ENCODE data around the gene TUBB1. TPM values are rescaled to one million over a fixed set of nuclear protein-coding genes. Genes with fewer than 3 reads are reported as not detected.

Gene TUBB1
- total RNA-seq, 4 donors from 2014 or later, result 0.19 to 0.56 (median 0.36) TPM

GRCh38 chr20:58984691-58985090, 34.5 kb upstream of the TUBB1 start:
- DNase-seq (ENCODE audit: low spot score) (no peak), ATAC-seq (ENCODE audit: low FRiP score) (no peak)
- TF ChIP-seq CTCF (IDR thresholded peaks at IDR 0.05), result no peak

GRCh38 chr20:58985656-58986055, 33.6 kb upstream of the TUBB1 start:
- TF ChIP-seq CTCF (IDR thresholded peaks at IDR 0.05), result no peak
- DNase-seq (ENCODE audit: low spot score) (no peak), ATAC-seq (ENCODE audit: low FRiP score) (no peak)

- TF ChIP-seq CTCF (IDR thresholded peaks at IDR 0.05), result no peak
- no peak for DNase-seq (ENCODE audit: low spot score)
- no peak for ATAC-seq (ENCODE audit: low FRiP score)
Observed at GRCh38 chr20:58986286-58986967, 32.8 kb upstream of the TUBB1 start.

GRCh38 chr20:58986968-58987517, 32.2 kb upstream of the TUBB1 start:
- DNase-seq (ENCODE audit: low spot score) (no peak), ATAC-seq (ENCODE audit: low FRiP score) (no peak)
- TF ChIP-seq CTCF (IDR thresholded peaks at IDR 0.05), result no peak

- TF ChIP-seq CTCF (IDR thresholded peaks at IDR 0.05), result no peak
- ATAC-seq (ENCODE audit: low FRiP score), result no peak
- no peak for DNase-seq (ENCODE audit: low spot score)
Observed at GRCh38 chr20:58987790-58988564, 31.3 kb upstream of the TUBB1 start.

GRCh38 chr20:58988565-58988882, 30.7 kb upstream of the TUBB1 start:
- DNase-seq (ENCODE audit: low spot score) (no peak), ATAC-seq (ENCODE audit: low FRiP score) (no peak)
- TF ChIP-seq CTCF (IDR thresholded peaks at IDR 0.05), result no peak

Data from omental fat pad (tissue), 4 donors.